Measurements from ENCODE around the gene MRGPRD. TPM values are rescaled to one million over a fixed set of nuclear protein-coding genes. Genes with fewer than 3 reads are reported as not detected.

Gene MRGPRD
- total RNA-seq, 1 experiment from 2014 or later, result not detected

- TF ChIP-seq, protein P1, sequence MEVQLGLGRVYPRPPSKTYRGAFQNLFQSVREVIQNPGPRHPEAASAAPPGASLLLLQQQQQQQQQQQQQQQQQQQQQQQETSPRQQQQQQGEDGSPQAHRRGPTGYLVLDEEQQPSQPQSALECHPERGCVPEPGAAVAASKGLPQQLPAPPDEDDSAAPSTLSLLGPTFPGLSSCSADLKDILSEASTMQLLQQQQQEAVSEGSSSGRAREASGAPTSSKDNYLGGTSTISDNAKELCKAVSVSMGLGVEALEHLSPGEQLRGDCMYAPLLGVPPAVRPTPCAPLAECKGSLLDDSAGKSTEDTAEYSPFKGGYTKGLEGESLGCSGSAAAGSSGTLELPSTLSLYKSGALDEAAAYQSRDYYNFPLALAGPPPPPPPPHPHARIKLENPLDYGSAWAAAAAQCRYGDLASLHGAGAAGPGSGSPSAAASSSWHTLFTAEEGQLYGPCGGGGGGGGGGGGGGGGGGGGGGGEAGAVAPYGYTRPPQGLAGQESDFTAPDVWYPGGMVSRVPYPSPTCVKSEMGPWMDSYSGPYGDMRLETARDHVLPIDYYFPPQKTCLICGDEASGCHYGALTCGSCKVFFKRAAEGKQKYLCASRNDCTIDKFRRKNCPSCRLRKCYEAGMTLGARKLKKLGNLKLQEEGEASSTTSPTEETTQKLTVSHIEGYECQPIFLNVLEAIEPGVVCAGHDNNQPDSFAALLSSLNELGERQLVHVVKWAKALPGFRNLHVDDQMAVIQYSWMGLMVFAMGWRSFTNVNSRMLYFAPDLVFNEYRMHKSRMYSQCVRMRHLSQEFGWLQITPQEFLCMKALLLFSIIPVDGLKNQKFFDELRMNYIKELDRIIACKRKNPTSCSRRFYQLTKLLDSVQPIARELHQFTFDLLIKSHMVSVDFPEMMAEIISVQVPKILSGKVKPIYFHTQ (CRISPR knock-in tag; IDR thresholded peaks at IDR 0.05), result no peak
- TF ChIP-seq USF2 (CRISPR knock-in tag; IDR thresholded peaks at IDR 0.05), result no peak
- no peak for TF ChIP-seq FOXK1 (CRISPR knock-in tag; IDR thresholded peaks at IDR 0.05)
- TF ChIP-seq EMX1 (CRISPR knock-in tag; IDR thresholded peaks at IDR 0.05), result no peak
- TF ChIP-seq, protein P2, sequence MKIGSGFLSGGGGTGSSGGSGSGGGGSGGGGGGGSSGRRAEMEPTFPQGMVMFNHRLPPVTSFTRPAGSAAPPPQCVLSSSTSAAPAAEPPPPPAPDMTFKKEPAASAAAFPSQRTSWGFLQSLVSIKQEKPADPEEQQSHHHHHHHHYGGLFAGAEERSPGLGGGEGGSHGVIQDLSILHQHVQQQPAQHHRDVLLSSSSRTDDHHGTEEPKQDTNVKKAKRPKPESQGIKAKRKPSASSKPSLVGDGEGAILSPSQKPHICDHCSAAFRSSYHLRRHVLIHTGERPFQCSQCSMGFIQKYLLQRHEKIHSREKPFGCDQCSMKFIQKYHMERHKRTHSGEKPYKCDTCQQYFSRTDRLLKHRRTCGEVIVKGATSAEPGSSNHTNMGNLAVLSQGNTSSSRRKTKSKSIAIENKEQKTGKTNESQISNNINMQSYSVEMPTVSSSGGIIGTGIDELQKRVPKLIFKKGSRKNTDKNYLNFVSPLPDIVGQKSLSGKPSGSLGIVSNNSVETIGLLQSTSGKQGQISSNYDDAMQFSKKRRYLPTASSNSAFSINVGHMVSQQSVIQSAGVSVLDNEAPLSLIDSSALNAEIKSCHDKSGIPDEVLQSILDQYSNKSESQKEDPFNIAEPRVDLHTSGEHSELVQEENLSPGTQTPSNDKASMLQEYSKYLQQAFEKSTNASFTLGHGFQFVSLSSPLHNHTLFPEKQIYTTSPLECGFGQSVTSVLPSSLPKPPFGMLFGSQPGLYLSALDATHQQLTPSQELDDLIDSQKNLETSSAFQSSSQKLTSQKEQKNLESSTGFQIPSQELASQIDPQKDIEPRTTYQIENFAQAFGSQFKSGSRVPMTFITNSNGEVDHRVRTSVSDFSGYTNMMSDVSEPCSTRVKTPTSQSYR (CRISPR knock-in tag; IDR thresholded peaks at IDR 0.05), result no peak
- TF ChIP-seq CBFB (CRISPR knock-in tag; IDR thresholded peaks at IDR 0.05; ENCODE audit: low read depth), result no peak
These were observed 48.4 kb downstream of the MRGPRD start (continued) for GRCh38 chr11:68932358-68932757.

GRCh38 chr11:68931911-68932310, 48.9 kb downstream of the MRGPRD start:
- ChIA-PET POLR2A (no interaction called here), CTCF (no interaction called here)
- no peak for TF ChIP-seq ZBTB21 (CRISPR knock-in tag; IDR thresholded peaks at IDR 0.05; ENCODE audit: borderline replicate concordance)
- TF ChIP-seq FOXK1 (CRISPR knock-in tag; IDR thresholded peaks at IDR 0.05), result no peak
- no peak for TF ChIP-seq ATF3 (CRISPR knock-in tag; conservative IDR thresholded peaks at IDR 0.05)
- TF ChIP-seq NR3C1 (CRISPR knock-in tag; conservative IDR thresholded peaks at IDR 0.05; ENCODE audit: low read depth), result no peak
- no peak for TF ChIP-seq ZNF671 (CRISPR knock-in tag; IDR thresholded peaks at IDR 0.05)
- TF ChIP-seq ZNF232 (CRISPR knock-in tag; IDR thresholded peaks at IDR 0.05), result no peak
- H3K4me3 Mint-ChIP-seq, result no peak overlapping the region
- H3K36me3 Mint-ChIP-seq, result peaks cover 31% of the 10 kb centered on the region
- DNase-seq (ENCODE audit: low spot score) (no peak), ATAC-seq (no peak)
- no peaks in the 10 kb centered on the region for H3K4me1 Mint-ChIP-seq
- H3K27me3 Mint-ChIP-seq (ENCODE audit: low read depth), result no peaks in the 10 kb centered on the region
- H3K27ac Mint-ChIP-seq, result peak overlapping the region; percentile 4
- H3K9me3 Mint-ChIP-seq, result no peaks in the 10 kb centered on the region

GRCh38 chr11:68930991-68931855, 49.6 kb downstream of the MRGPRD start:
- peak overlapping the region; percentile 4; the same call in 1 of the 2 replicates for H3K27ac Mint-ChIP-seq
- ATAC-seq (peak; percentile 41; the same call in 1 of the 2 replicates), DNase-seq (ENCODE audit: low spot score) (no peak)
- H3K4me3 Mint-ChIP-seq, result no peak overlapping the region
- H3K4me1 Mint-ChIP-seq, result no peaks in the 10 kb centered on the region
- POLR2A ChIA-PET, result no interaction called here
- no peaks in the 10 kb centered on the region for H3K9me3 Mint-ChIP-seq
- no peaks in the 10 kb centered on the region for H3K27me3 Mint-ChIP-seq (ENCODE audit: low read depth)
- H3K36me3 Mint-ChIP-seq, result peaks cover 37% of the 10 kb centered on the region
- CTCF ChIA-PET, result no interaction called here
- no peak for TF ChIP-seq JUN (CRISPR knock-in tag; IDR thresholded peaks at IDR 0.05)
- no peak for TF ChIP-seq ZNF512 (CRISPR knock-in tag; IDR thresholded peaks at IDR 0.05; ENCODE audit: borderline replicate concordance)
- TF ChIP-seq, protein P3, sequence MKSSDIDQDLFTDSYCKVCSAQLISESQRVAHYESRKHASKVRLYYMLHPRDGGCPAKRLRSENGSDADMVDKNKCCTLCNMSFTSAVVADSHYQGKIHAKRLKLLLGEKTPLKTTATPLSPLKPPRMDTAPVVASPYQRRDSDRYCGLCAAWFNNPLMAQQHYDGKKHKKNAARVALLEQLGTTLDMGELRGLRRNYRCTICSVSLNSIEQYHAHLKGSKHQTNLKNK (CRISPR knock-in tag; IDR thresholded peaks at IDR 0.05), result no peak
- TF ChIP-seq NR1H2 (CRISPR knock-in tag; IDR thresholded peaks at IDR 0.05), result no peak
- no peak for TF ChIP-seq HMGA2 (CRISPR knock-in tag; IDR thresholded peaks at IDR 0.05)
- no peak for TF ChIP-seq ZSCAN18 (CRISPR knock-in tag; IDR thresholded peaks at IDR 0.05)
- TF ChIP-seq CREM (CRISPR knock-in tag; IDR thresholded peaks at IDR 0.05), result no peak
- no peak for TF ChIP-seq GTF2I (CRISPR knock-in tag; conservative IDR thresholded peaks at IDR 0.05)
- no peak for TF ChIP-seq SOX15 (CRISPR knock-in tag; IDR thresholded peaks at IDR 0.05)
- no peak for TF ChIP-seq OVOL2 (CRISPR knock-in tag; IDR thresholded peaks at IDR 0.05; ENCODE audit: borderline replicate concordance)
- TF ChIP-seq, protein P4, sequence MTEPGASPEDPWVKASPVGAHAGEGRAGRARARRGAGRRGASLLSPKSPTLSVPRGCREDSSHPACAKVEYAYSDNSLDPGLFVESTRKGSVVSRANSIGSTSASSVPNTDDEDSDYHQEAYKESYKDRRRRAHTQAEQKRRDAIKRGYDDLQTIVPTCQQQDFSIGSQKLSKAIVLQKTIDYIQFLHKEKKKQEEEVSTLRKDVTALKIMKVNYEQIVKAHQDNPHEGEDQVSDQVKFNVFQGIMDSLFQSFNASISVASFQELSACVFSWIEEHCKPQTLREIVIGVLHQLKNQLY (CRISPR knock-in tag; IDR thresholded peaks at IDR 0.05), result no peak
- no peak for TF ChIP-seq MYBL2 (CRISPR knock-in tag; IDR thresholded peaks at IDR 0.05)

Measured in WTC11 (cell line).